Astrocyte (in vitro differentiated cells and primary cell): Measurements from ENCODE around the gene NEK9. TPM values are rescaled to one million over a fixed set of nuclear protein-coding genes. Genes with fewer than 3 reads are reported as not detected.
A peak's percentile ranks its signal among the peaks of the same experiment; 100 is the strongest.

Experiments
- DNase-seq: peaks from one replicate; pipeline ENCODE4 v3.0.0-alpha.2; 2010; ENCODE audit warnings: low read depth
- FAIRE-seq: peaks from 2 replicates; lab custom pipeline; 2011; peaks lifted over from hg19 to GRCh38; lab: Jason Lieb, UNC
- H2AFZ ChIP-seq: 2 replicates; pipeline ENCODE4 v1.6.0; 2012; ENCODE audit warnings: low read depth, low read length, inconsistent platforms
- H3K27ac ChIP-seq: 2 replicates; pipeline ENCODE4 v1.5.1; 2011; ENCODE audit warnings: low read depth, low read length, inconsistent platforms
- H3K27me3 ChIP-seq: 2 replicates; pipeline ENCODE4 v1.6.0; 2011; ENCODE audit warnings: low read length, inconsistent platforms; ENCODE audit not compliant: insufficient read depth
- H3K36me3 ChIP-seq: 2 replicates; pipeline ENCODE4 v1.5.1; 2011; ENCODE audit warnings: low read length, inconsistent platforms; ENCODE audit not compliant: insufficient read depth
- H3K4me1 ChIP-seq: 2 replicates; pipeline ENCODE4 v1.5.1; 2011; ENCODE audit warnings: low read length, inconsistent platforms; ENCODE audit not compliant: insufficient read depth
- H3K4me2 ChIP-seq: 2 replicates; pipeline ENCODE4 v1.6.0; 2012; ENCODE audit warnings: low read length, inconsistent platforms
- H3K4me3 ChIP-seq: 2 replicates; pipeline ENCODE4 v1.5.1; 2011; ENCODE audit warnings: low read depth, mild to moderate bottlenecking, low read length, inconsistent platforms; ENCODE audit not compliant: insufficient read depth
- H3K79me2 ChIP-seq: 2 replicates; pipeline ENCODE4 v1.6.0; 2012; ENCODE audit warnings: mild to moderate bottlenecking, low read length, inconsistent platforms; ENCODE audit not compliant: insufficient read depth
- H3K9ac ChIP-seq: 2 replicates; pipeline ENCODE4 v1.6.0; 2012; ENCODE audit warnings: mild to moderate bottlenecking, low read length, inconsistent platforms
- H3K9me3 ChIP-seq: 2 replicates; pipeline ENCODE4 v1.5.1; 2012; ENCODE audit warnings: low read depth, mild to moderate bottlenecking, low read length, inconsistent platforms; ENCODE audit not compliant: insufficient read depth
- H4K20me1 ChIP-seq: 2 replicates; pipeline ENCODE4 v1.6.0; 2012; ENCODE audit warnings: low read length, inconsistent platforms; ENCODE audit not compliant: insufficient read depth
- H3K27ac Mint-ChIP-seq: one replicate; pipeline ENCODE4 v1.8.0; 2021; ENCODE audit warnings: mild to moderate bottlenecking, mixed read lengths; ENCODE audit not compliant: unreplicated experiment
- H3K27me3 Mint-ChIP-seq: one replicate; pipeline ENCODE4 v1.8.0; 2021; ENCODE audit warnings: low read depth, mixed read lengths; ENCODE audit not compliant: unreplicated experiment
- H3K36me3 Mint-ChIP-seq: one replicate; pipeline ENCODE4 v1.8.0; 2021; ENCODE audit warnings: low read depth, mixed read lengths; ENCODE audit not compliant: unreplicated experiment
- H3K4me1 Mint-ChIP-seq: one replicate; pipeline ENCODE4 v1.8.0; 2021; ENCODE audit warnings: low read depth, mixed read lengths; ENCODE audit not compliant: unreplicated experiment
- H3K4me3 Mint-ChIP-seq: one replicate; pipeline ENCODE4 v1.8.0; 2021; ENCODE audit warnings: mild to moderate bottlenecking, moderate library complexity, mixed read lengths; ENCODE audit not compliant: unreplicated experiment
- H3K9me3 Mint-ChIP-seq: one replicate; pipeline ENCODE4 v1.8.0; 2021; ENCODE audit warnings: mild to moderate bottlenecking, mixed read lengths; ENCODE audit not compliant: unreplicated experiment
- EZH2 ChIP-seq: IDR thresholded peaks from 2 replicates; pipeline ENCODE4 v1.6.1; 2012; ENCODE audit warnings: mild to moderate bottlenecking, low read length, inconsistent platforms; ENCODE audit not compliant: insufficient read depth
- total RNA-seq: library from RNA; stranded (reverse); gene quantifications from 2 replicates; pipeline ENCODE4 v1.2.1, GENCODE V29; 2021
- TF ChIP-seq, protein P1 (sequence below): IDR thresholded peaks from 2 replicates; pipeline ENCODE4 v1.5.1; 2011; ENCODE audit warnings: low read depth, mild to moderate bottlenecking, inconsistent platforms, low read length, moderate library complexity; ENCODE audit not compliant: insufficient read depth

The NEK9 gene
- total RNA-seq, 1 donor from 2014 or later, result 45.2 TPM

DNA sequence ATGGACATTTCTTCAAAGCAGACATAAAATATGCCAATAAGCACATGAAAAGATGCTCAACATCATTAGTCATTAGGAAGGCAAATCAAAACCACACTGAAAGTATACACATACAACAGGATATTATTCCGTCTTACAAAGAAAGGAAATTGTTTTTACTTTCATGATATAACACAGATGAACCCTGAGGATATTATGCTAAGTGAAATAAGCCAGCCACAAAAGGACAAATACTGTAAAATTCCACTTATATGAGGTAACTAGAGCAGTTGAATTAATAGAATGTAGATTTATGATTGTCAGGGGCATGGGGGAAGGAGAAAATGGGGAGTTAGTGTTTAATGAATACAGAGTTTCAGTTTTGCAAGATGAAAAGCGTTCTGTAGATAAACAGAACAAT is 67.2 kb downstream of the NEK9 start:
- H2AFZ ChIP-seq, result no peak overlapping the region
- no peaks in the 10 kb centered on the region for H3K36me3 ChIP-seq
- peaks cover 13% of the 10 kb centered on the region for H3K79me2 ChIP-seq
- FAIRE-seq (no peak), DNase-seq (peak; percentile 15)
- Mint-ChIP-seq H3K4me1 (no peaks in the 10 kb centered on the region), H3K36me3 (peaks cover under 1% of the 10 kb centered on the region), H3K4me3 (no peak overlapping the region), H3K27me3 (no peaks in the 10 kb centered on the region), H3K9me3 (no peaks in the 10 kb centered on the region), H3K27ac (no peak overlapping the region)
- no peak overlapping the region for H3K27ac ChIP-seq
- TF ChIP-seq EZH2, result no peak
- TF ChIP-seq, protein P1, sequence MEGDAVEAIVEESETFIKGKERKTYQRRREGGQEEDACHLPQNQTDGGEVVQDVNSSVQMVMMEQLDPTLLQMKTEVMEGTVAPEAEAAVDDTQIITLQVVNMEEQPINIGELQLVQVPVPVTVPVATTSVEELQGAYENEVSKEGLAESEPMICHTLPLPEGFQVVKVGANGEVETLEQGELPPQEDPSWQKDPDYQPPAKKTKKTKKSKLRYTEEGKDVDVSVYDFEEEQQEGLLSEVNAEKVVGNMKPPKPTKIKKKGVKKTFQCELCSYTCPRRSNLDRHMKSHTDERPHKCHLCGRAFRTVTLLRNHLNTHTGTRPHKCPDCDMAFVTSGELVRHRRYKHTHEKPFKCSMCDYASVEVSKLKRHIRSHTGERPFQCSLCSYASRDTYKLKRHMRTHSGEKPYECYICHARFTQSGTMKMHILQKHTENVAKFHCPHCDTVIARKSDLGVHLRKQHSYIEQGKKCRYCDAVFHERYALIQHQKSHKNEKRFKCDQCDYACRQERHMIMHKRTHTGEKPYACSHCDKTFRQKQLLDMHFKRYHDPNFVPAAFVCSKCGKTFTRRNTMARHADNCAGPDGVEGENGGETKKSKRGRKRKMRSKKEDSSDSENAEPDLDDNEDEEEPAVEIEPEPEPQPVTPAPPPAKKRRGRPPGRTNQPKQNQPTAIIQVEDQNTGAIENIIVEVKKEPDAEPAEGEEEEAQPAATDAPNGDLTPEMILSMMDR, result no peak
- H3K9me3 ChIP-seq, result no peaks in the 10 kb centered on the region
- no peak overlapping the region for H3K9ac ChIP-seq
- H3K4me2 ChIP-seq, result no peak overlapping the region
- no peaks in the 10 kb centered on the region for H3K27me3 ChIP-seq
- no peak overlapping the region for H3K4me3 ChIP-seq
- no peaks in the 10 kb centered on the region for H4K20me1 ChIP-seq
- H3K4me1 ChIP-seq, result peaks cover 6% of the 10 kb centered on the region

DNA sequence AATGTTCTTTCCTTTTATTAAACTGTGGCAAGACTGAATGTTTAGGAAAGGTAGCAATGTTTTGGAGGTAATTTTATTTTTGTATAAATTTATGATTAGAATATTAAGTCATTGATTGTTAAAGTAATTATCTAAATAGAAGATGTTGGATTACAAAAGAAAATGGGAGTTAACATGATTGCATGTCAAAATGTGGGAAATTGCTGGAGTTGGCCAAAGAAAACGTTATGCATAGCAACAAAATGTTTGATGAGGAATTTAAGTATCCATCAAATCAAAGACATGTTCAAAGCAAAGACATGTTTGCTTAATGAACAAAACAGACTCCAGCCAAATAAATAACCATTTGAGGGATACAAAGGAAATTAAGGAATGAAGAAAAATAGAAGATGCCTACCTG is 72.4 kb downstream of the NEK9 start:
- H3K9me3 ChIP-seq, result no peaks in the 10 kb centered on the region
- Mint-ChIP-seq H3K36me3 (peaks cover 3% of the 10 kb centered on the region), H3K27ac (no peak overlapping the region), H3K4me3 (no peak overlapping the region), H3K9me3 (peaks cover 2% of the 10 kb centered on the region), H3K4me1 (no peaks in the 10 kb centered on the region), H3K27me3 (no peaks in the 10 kb centered on the region)
- no peak for DNase-seq
- no peaks in the 10 kb centered on the region for H4K20me1 ChIP-seq
- no peak overlapping the region for H2AFZ ChIP-seq
- no peak overlapping the region for H3K4me3 ChIP-seq
- H3K9ac ChIP-seq, result no peak overlapping the region
- TF ChIP-seq EZH2, result no peak
- TF ChIP-seq, protein P1, result no peak
- peaks cover 7% of the 10 kb centered on the region for H3K79me2 ChIP-seq
- no peak overlapping the region for H3K27ac ChIP-seq
- H3K4me1 ChIP-seq, result peaks cover 7% of the 10 kb centered on the region
- H3K27me3 ChIP-seq, result no peaks in the 10 kb centered on the region
- H3K36me3 ChIP-seq, result no peaks in the 10 kb centered on the region
- H3K4me2 ChIP-seq, result no peak overlapping the region
- FAIRE-seq, result no peak

DNA sequence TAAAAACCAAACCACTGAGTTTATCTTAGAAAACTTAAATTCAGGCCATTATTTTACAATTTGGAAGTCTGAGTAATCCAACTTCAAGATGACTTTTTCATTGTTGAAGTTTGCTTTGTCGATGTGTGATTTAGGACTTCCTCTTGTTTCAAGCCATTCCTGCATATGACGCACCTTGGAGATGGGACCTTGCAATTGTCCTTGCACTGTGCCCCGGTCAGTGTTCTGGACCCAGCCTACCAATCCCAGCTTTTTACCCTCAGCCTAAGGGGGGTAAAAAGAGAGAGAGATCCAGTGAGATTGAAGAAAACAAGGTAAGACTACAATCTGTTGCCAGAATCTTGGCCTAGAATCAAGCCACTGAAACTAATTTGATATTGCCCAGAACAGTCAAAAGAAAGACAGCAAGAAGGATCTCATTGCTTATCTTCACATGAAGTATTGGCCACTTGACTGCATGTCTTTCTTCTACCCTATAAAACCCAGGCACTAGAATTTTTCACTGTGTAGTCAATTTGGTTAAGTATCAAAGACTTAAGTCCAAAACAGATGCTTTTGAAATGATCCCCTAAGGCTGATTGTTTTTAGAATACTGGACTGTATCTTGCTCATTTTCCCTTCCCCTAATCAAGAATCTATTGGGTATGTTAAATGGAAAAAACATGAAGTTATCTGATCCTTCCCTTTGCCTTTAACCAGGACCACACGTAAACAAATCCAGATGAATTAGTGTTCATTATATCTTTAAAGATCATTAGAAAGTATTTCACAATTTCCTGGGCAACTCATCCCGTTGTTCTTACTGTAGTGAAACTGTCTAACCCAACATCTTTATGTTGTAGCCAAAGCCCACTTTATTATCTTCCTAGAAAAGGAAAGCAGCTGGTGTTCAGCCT is 73.2 kb downstream of the NEK9 start:
- Histone ChIP-seq H2AFZ (no peak overlapping the region), H3K27ac (no peak overlapping the region), H3K79me2 (peaks cover 10% of the 10 kb centered on the region), H4K20me1 (no peaks in the 10 kb centered on the region), H3K4me3 (no peak overlapping the region), H3K9ac (no peak overlapping the region), H3K4me2 (no peak overlapping the region), H3K9me3 (no peaks in the 10 kb centered on the region), H3K36me3 (no peaks in the 10 kb centered on the region), H3K27me3 (no peaks in the 10 kb centered on the region), H3K4me1 (peaks cover 7% of the 10 kb centered on the region)
- Mint-ChIP-seq H3K9me3 (peaks cover 2% of the 10 kb centered on the region), H3K27me3 (no peaks in the 10 kb centered on the region), H3K4me1 (no peaks in the 10 kb centered on the region), H3K4me3 (no peak overlapping the region), H3K36me3 (peaks cover 3% of the 10 kb centered on the region), H3K27ac (no peak overlapping the region)
- FAIRE-seq (no peak), DNase-seq (no peak)
- TF ChIP-seq, protein P1, result no peak
